Kidney epithelial cell (primary cell): ENCODE data around the gene ANO8. TPM values are rescaled to one million over a fixed set of nuclear protein-coding genes. Genes with fewer than 3 reads are reported as not detected.

Source experiments
- DNase-seq: peaks from one replicate; pipeline ENCODE4 v3.0.0-alpha.2; 2010; ENCODE audit warnings: low read depth
- H3K27me3 ChIP-seq: 2 replicates; pipeline ENCODE4 v1.6.0; 2011; ENCODE audit warnings: low read length; ENCODE audit not compliant: control insufficient read depth, insufficient read depth
- H3K36me3 ChIP-seq: 2 replicates; pipeline ENCODE4 v1.5.1; 2011; ENCODE audit warnings: low read length; ENCODE audit not compliant: control insufficient read depth, insufficient read depth
- H3K4me3 ChIP-seq: 2 replicates; pipeline ENCODE4 v1.5.1; 2011; ENCODE audit warnings: low read depth, mild to moderate bottlenecking, control low read depth, low read length
- total RNA-seq: library from RNA; depleted of rRNA; stranded (reverse); fragments of >200 nt; gene quantifications from 2 replicates; pipeline ENCODE4 v1.2.3, GENCODE V29; 2015
- TF ChIP-seq, protein P1 (sequence below): IDR thresholded peaks from 2 replicates; pipeline ENCODE4 v1.5.1; 2011; ENCODE audit warnings: mild to moderate bottlenecking, moderate library complexity, low read length, control low read depth, inconsistent platforms; ENCODE audit not compliant: insufficient read depth, poor library complexity, severe bottlenecking

The ANO8 gene
- total RNA-seq, 1 donor from 2014 or later, result 6.9 TPM

DNA sequence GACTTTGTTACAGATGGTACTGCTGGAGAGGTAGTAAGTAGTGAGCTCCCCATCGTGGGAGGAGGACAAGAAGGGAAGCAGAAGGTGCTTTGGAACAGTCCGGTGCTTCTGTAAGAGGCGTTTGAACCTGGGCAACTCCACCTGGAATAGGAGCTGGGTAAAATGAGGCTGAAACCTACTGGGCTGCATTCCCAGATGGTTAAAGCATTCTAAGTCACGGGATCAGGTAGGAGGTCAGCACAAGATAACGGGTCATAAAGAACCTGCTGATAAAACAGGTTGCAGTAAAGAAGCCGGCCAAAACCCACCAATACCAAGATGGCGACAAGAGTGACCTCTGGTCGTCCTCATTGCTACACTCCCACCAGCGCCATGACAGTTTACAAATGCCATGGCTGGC lies 47.9 kb downstream of the ANO8 start:
- Histone ChIP-seq H3K36me3 (no peaks in the 10 kb centered on the region), H3K27me3 (no peaks in the 10 kb centered on the region), H3K4me3 (no peak overlapping the region)
- TF ChIP-seq, protein P1, sequence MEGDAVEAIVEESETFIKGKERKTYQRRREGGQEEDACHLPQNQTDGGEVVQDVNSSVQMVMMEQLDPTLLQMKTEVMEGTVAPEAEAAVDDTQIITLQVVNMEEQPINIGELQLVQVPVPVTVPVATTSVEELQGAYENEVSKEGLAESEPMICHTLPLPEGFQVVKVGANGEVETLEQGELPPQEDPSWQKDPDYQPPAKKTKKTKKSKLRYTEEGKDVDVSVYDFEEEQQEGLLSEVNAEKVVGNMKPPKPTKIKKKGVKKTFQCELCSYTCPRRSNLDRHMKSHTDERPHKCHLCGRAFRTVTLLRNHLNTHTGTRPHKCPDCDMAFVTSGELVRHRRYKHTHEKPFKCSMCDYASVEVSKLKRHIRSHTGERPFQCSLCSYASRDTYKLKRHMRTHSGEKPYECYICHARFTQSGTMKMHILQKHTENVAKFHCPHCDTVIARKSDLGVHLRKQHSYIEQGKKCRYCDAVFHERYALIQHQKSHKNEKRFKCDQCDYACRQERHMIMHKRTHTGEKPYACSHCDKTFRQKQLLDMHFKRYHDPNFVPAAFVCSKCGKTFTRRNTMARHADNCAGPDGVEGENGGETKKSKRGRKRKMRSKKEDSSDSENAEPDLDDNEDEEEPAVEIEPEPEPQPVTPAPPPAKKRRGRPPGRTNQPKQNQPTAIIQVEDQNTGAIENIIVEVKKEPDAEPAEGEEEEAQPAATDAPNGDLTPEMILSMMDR, result no peak
- DNase-seq, result no peak

DNA sequence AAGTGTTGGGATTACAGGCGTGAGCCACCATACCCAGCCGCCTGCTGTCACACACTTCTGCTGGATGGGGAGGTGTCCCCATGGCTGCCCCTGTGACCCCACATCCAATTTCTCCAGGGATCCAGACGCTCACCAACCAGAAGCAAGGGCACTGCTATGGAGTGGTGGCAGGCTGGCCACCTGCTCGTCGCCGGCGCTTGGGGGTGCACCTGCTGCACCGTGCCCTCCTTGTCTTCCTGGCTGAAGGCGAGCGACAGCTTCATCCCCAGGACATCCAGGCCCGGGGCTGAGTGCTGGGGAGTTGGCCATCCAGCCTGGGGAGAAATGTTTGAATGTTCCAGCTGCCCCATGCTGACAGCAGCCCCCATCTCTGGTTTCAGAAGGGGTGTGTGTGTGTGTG lies 48.4 kb downstream of the ANO8 start:
- Histone ChIP-seq H3K4me3 (no peak overlapping the region), H3K27me3 (no peaks in the 10 kb centered on the region), H3K36me3 (no peaks in the 10 kb centered on the region)
- no peak for DNase-seq
- TF ChIP-seq, protein P1, result no peak

DNA sequence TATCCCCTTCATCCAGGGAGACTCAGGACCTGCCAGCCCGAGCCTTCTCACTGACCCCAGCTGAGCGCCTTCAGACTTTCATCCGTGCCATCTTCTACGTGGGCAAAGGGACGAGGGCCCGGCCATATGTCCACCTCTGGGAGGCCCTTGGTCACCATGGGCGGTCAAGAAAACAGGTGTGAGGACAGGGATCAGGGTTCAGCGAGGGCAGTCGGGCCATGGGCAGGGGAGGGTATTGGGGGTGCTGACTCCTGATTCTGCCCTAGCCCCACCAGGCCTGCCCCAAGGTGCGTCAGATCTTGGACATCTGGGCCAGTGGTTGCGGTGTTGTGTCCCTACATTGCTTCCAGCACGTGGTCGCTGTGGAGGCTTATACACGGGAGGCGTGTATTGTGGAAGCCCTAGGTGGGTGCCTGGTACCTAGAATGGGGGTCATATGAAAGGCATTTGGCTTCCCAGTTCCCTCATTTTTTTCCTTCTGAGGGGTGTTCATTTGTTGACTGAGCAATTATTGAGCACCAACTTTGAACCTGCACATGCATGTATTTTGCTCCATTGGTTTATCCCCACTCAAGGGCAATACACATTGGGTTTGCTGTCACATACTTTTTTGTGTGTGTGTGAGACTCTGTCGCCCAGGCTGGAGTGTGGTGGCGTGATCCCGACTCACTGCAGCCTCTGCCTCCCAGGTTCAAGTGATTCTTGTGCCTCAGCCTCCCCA lies 49.1 kb downstream of the ANO8 start:
- Histone ChIP-seq H3K27me3 (no peaks in the 10 kb centered on the region), H3K4me3 (no peak overlapping the region), H3K36me3 (no peaks in the 10 kb centered on the region)
- DNase-seq, result no peak
- TF ChIP-seq, protein P1, result no peak

DNA sequence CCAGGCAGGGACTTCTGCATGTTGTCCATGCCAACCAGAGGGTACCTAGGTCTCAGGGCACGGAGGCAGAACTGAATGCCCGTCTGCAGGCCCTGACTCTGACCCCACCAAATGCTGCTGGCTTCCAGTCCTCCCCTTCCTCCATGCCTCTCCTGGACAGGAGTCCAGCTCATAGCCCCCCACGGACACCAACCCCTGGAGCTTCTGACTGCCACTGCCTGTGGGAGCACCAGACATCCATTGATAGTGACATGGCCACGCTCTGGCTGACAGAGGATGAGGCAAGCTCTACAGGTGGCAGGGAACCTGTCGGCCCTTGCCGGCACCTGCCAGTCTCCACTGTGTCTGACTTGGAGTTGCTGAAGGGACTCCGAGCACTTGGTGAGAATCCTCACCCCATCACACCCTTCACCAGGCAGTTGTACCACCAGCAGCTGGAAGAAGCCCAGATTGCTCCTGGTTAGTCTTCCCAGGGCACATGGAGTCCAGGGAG lies 51.1 kb downstream of the ANO8 start:
- H3K36me3 ChIP-seq, result no peaks in the 10 kb centered on the region
- no peaks in the 10 kb centered on the region for H3K27me3 ChIP-seq
- no peak overlapping the region for H3K4me3 ChIP-seq
- TF ChIP-seq, protein P1, result no peak
- DNase-seq, result no peak

DNA sequence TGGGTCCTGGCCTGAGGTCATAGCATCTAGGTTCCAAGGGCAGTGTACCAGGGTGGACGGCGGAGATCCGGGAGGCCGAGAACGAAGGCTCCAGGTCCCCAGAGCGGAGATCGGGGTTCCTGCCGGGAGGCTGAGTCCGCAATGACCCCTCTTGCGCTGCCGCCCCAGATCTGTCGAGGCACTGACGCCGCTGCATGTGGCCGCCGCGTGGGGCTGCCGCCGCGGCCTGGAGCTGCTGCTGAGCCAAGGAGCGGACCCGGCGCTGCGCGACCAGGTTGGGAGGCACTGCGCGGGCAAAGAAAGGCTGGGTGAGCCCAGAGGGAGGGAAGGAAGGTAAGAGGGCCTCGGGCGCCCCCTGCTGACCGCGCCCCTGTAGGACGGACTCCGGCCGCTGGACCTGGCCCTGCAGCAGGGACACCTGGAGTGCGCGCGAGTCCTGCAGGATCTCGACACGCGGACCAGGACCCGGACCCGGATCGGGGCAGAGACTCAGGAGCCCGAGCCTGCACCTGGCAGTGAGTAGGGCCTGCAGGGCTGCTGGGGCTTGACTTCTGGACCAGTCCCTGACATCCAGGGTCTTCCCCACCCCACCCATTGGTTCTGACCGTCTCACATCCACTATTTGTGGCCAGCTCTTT lies 52.0 kb downstream of the ANO8 start:
- peak overlapping the region; percentile 34 for H3K4me3 ChIP-seq
- H3K27me3 ChIP-seq, result no peaks in the 10 kb centered on the region
- TF ChIP-seq, protein P1, result peak; percentile 94
- no peaks in the 10 kb centered on the region for H3K36me3 ChIP-seq
- DNase-seq, result peak; percentile 45
